ENCODE data around the gene KDM1A. TPM values are rescaled to one million over a fixed set of nuclear protein-coding genes. Genes with fewer than 3 reads are reported as not detected.
"Not testable (repeated sequence)": the region's sequence is repeated elsewhere in the genome, so short reads cannot be mapped to it uniquely, and the experiment has no call there.

The KDM1A gene
- total and polyA plus RNA-seq, 2 donors (not counting 1 experiment from before 2014, with no cell fraction given): 30.2 to 47.4 TPM

- H3K27me3 Mint-ChIP-seq; intact Hi-C loops (cut with micrococcal nuclease); H3K9me3 ChIP-seq (ENCODE audit: control extremely low read depth in 1 of 3, control insufficient read depth in 2 of 3, insufficient read depth in 1 of 3, low read length in 2 of 3); CTCF ChIA-PET; H3K27ac ChIP-seq (ENCODE audit: low read length in 2 of 2); DNase-seq; POLR2A ChIA-PET; H3K4me3 Mint-ChIP-seq; H3K27me3 ChIP-seq (replicated peaks in 1 of 4; ENCODE audit: control extremely low read depth in 1 of 4, control insufficient read depth in 3 of 4, insufficient read depth in 4 of 4, low read length in 3 of 4); H3K4me1 ChIP-seq (ENCODE audit: control insufficient read depth in 2 of 2, insufficient read depth in 2 of 2, low read length in 2 of 2); H3K4me3 ChIP-seq (ENCODE audit: control extremely low read depth in 1 of 5, extremely low read depth in 1 of 5, insufficient read depth in 1 of 5, low read depth in 2 of 5, low read length in 4 of 5); H4K20me1 ChIP-seq (ENCODE audit: control insufficient read depth, insufficient read depth, low read length, poor library complexity, severe bottlenecking); H3K9ac ChIP-seq (ENCODE audit: low read length); H3K27ac Mint-ChIP-seq; H2AFZ ChIP-seq (ENCODE audit: insufficient read depth, low read depth, low read length, poor library complexity, severe bottlenecking); H3K4me1 Mint-ChIP-seq; H3K79me2 ChIP-seq (ENCODE audit: control insufficient read depth, insufficient read depth, low read length); H3K9me3 Mint-ChIP-seq (ENCODE audit: insufficient read depth); ATAC-seq (ENCODE audit: low read depth); H3K36me3 ChIP-seq (replicated peaks in 1 of 2; ENCODE audit: control extremely low read depth in 1 of 2, control insufficient read depth in 1 of 2, extremely low read depth in 1 of 2, insufficient read depth in 2 of 2, low read length in 1 of 2); H3K4me2 ChIP-seq (replicated peaks; ENCODE audit: low read depth, low read length, poor library complexity, severe bottlenecking): not testable (repeated sequence)
- 83% methylated on average over 5 of the region's 8 CpGs for WGBS (ENCODE audit: insufficient coverage)
These were observed 9.2 kb upstream of the KDM1A start for GRCh38 chr1:23010025-23010424.

GRCh38 chr1:23013657-23014056, 5.6 kb upstream of the KDM1A start:
- peaks cover 10% of the 10 kb centered on the region for H3K4me1 Mint-ChIP-seq
- no peaks in the 10 kb centered on the region for H3K36me3 ChIP-seq (replicated peaks in 1 of 2; ENCODE audit: control extremely low read depth in 1 of 2, control insufficient read depth in 1 of 2, extremely low read depth in 1 of 2, insufficient read depth in 2 of 2, low read length in 1 of 2)
- H2AFZ ChIP-seq (ENCODE audit: insufficient read depth, low read depth, low read length, poor library complexity, severe bottlenecking): no peak overlapping the region
- ATAC-seq (ENCODE audit: low read depth): no peak
- ChIA-PET CTCF (no interaction called here), POLR2A (no interaction called here)
- H3K27ac ChIP-seq (ENCODE audit: low read length in 2 of 2): no peak overlapping the region
- no peak overlapping the region for H3K4me3 ChIP-seq (ENCODE audit: control extremely low read depth in 1 of 5, extremely low read depth in 1 of 5, insufficient read depth in 1 of 5, low read depth in 2 of 5, low read length in 4 of 5)
- H3K27ac Mint-ChIP-seq: no peak overlapping the region
- no peak overlapping the region for H3K4me2 ChIP-seq (replicated peaks; ENCODE audit: low read depth, low read length, poor library complexity, severe bottlenecking)
- DNase-seq: no peak
- TF ChIP-seq EZH2 (IDR thresholded peaks at IDR 0.05; ENCODE audit: borderline replicate concordance, insufficient read depth, low read depth, low read length, poor library complexity, severe bottlenecking) (no peak), CTCF (IDR thresholded peaks at IDR 0.05) (no peak)
- 100% methylated on average over 1 of the region's 3 CpGs for WGBS (ENCODE audit: insufficient coverage)
- intact Hi-C loops (cut with micrococcal nuclease): no loop called here
- no peaks in the 10 kb centered on the region for H3K9me3 ChIP-seq (ENCODE audit: control extremely low read depth in 1 of 3, control insufficient read depth in 2 of 3, insufficient read depth in 1 of 3, low read length in 2 of 3)
- H3K4me1 ChIP-seq (ENCODE audit: control insufficient read depth in 2 of 2, insufficient read depth in 2 of 2, low read length in 2 of 2): peaks cover 4% of the 10 kb centered on the region in 2 donors
- H3K4me3 Mint-ChIP-seq: no peak overlapping the region
- H4K20me1 ChIP-seq (ENCODE audit: control insufficient read depth, insufficient read depth, low read length, poor library complexity, severe bottlenecking): no peaks in the 10 kb centered on the region
- no peak overlapping the region for H3K9ac ChIP-seq (ENCODE audit: low read length)
- H3K27me3 Mint-ChIP-seq: peaks cover 5% of the 10 kb centered on the region
- peaks cover 7% of the 10 kb centered on the region for H3K79me2 ChIP-seq (ENCODE audit: control insufficient read depth, insufficient read depth, low read length)
- no peaks in the 10 kb centered on the region for H3K9me3 Mint-ChIP-seq (ENCODE audit: insufficient read depth)
- peaks cover 0 to 4% (median 0%) of the 10 kb centered on the region in 4 experiments for H3K27me3 ChIP-seq (replicated peaks in 1 of 4; ENCODE audit: control extremely low read depth in 1 of 4, control insufficient read depth in 3 of 4, insufficient read depth in 4 of 4, low read length in 3 of 4)
